ENCODE results near the gene CRK. TPM values are rescaled to one million over a fixed set of nuclear protein-coding genes. Genes with fewer than 3 reads are reported as not detected.
"Not testable (repeated sequence)": the region's sequence is repeated elsewhere in the genome, so short reads cannot be mapped to it uniquely, and the experiment has no call there.

Gene CRK
- polyA plus RNA-seq, 4 donors: 31.2 to 42.9 (median 41.0) TPM

DNA sequence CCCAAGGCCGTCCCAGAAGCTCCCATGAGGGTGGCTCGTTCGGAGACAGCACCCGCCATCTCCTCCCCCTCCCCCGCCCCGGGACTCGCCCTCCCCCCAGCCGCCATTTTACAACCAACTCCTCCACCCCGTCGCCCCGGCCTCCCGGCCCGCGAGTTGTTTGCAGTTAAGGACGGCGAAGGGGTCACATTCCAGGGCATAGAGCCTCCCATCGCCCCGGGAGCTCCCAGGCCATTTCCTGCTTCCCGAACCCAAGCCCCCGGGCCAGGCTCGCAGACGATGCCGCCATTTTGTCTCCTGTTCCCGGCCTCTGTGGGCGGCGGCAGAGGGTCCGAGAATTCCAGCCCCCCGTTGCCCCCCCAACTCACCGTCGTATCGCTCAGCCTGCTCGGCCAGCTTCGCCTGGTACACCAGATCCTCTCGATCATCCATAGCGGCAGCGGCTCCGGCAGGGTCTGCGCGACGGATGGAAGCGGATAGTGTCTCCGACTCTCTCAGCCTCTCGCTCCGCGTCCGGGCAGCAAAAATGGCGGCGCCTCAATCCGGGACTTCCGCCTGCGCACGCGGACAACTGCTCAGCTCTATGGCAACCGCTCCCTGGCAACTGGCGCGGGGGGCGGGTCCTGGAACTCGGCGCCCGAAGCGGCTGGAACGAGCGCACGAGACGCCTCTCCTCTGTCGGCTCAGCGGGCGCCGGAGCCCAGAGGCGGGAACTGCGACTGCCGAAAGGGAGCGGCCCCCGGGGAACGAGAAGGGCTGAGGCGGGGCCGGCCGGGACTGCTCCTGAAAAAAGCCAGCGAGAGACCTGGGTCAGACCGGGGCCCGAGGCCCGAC is 56.1 kb downstream of the CRK start, which contains the start of gene YWHAE:
Gene YWHAE, minus strand, starts transcription at position 544 of the 834 bp plus-strand sequence. Its CDS starts 112 bp downstream, at position 432.
- peak within 1 kb of the TSS; percentile 71 to 97 (median 85) for H3K27ac ChIP-seq (ENCODE audit: low read depth in 1 of 3, low read length in 2 of 3)
- no peaks in the 10 kb centered on the region for H3K27me3 ChIP-seq (ENCODE audit: control insufficient read depth in 3 of 3, insufficient read depth in 3 of 3, low read length in 3 of 3)
- H3K4me3 ChIP-seq (ENCODE audit: low read depth in 1 of 3, low read length in 3 of 3): peak within 1 kb of the TSS; percentile 65 to 98 (median 79)
- peaks cover 0 to 6% of the 10 kb centered on the region in 2 donors for H3K9me3 ChIP-seq (ENCODE audit: control insufficient read depth in 2 of 2, insufficient read depth in 1 of 2, low read depth in 1 of 2, low read length in 1 of 2)
- 0 to 1% (median 0%) methylated on average over 79 to 82 of the region's 82 CpGs for WGBS, 3 donors
- peaks cover 0 to 15% (median 7%) of the 10 kb centered on the region in 3 donors for H3K4me1 ChIP-seq (ENCODE audit: control insufficient read depth in 3 of 3, insufficient read depth in 2 of 3, low read depth in 1 of 3, low read length in 2 of 3)
- no peak for FAIRE-seq
- H3K36me3 ChIP-seq (ENCODE audit: control insufficient read depth in 3 of 3, insufficient read depth in 2 of 3, low read depth in 1 of 3, low read length in 3 of 3): peaks cover 0 to 12% (median 0%) of the 10 kb centered on the region in 3 donors
- DNase-seq: peak; percentile 95 to 99

DNA sequence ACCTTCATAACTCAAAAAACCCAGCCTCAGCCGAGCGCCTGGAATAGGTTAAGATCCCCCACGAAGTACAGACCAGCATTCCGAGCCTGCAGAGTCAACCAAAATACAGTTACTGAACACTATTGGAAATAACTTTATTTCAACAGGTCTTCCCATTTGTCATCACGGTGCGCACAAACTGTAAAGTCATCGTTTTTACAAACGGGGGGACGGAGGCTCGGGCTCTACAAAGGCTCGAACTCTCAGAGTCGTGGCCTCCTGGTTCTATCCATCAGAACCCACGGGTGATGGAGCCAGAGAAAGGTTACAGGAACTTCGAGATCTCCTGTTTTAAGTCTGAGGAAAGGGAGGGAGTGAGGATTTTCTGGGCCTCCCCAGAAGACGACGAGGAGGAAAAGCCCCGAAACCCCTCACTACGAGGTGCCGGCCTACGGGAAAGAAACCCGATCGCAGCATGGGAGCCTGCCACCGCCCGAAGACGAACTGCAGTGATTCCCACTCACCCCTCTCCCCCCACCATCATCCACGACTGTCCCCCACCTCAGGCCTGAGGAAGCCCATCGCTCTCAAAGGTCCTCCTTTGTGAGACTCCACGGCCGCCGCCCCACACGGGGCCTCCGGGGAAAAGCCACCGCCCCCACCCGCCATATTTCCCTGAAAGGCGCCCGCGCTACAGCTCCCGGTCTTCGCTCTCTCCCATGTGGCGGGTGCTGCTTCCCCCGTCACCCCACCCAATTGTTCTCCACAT is 56.9 kb downstream of the CRK start:
- DNase-seq (peak in 1 of 2 donors; percentile 35), FAIRE-seq (no peak)
- H3K36me3 ChIP-seq (ENCODE audit: control insufficient read depth in 3 of 3, insufficient read depth in 2 of 3, low read depth in 1 of 3, low read length in 3 of 3): peaks cover 0 to 20% (median 0%) of the 10 kb centered on the region in 3 donors
- peak overlapping the region; percentile 71 to 97 (median 85) for H3K27ac ChIP-seq (ENCODE audit: low read depth in 1 of 3, low read length in 2 of 3)
- H3K4me1 ChIP-seq (ENCODE audit: control insufficient read depth in 3 of 3, insufficient read depth in 2 of 3, low read depth in 1 of 3, low read length in 2 of 3): peaks cover 0 to 15% (median 7%) of the 10 kb centered on the region in 3 donors
- 0 to 1% (median 0%) methylated on average over 41 of the region's 41 CpGs for WGBS, 3 donors
- H3K9me3 ChIP-seq (ENCODE audit: control insufficient read depth in 2 of 2, insufficient read depth in 1 of 2, low read depth in 1 of 2, low read length in 1 of 2): peaks cover 0 to under 1% of the 10 kb centered on the region in 2 donors
- no peaks in the 10 kb centered on the region for H3K27me3 ChIP-seq (ENCODE audit: control insufficient read depth in 3 of 3, insufficient read depth in 3 of 3, low read length in 3 of 3)
- H3K4me3 ChIP-seq (ENCODE audit: low read depth in 1 of 3, low read length in 3 of 3): peak overlapping the region; percentile 65 to 98 (median 79)

DNA sequence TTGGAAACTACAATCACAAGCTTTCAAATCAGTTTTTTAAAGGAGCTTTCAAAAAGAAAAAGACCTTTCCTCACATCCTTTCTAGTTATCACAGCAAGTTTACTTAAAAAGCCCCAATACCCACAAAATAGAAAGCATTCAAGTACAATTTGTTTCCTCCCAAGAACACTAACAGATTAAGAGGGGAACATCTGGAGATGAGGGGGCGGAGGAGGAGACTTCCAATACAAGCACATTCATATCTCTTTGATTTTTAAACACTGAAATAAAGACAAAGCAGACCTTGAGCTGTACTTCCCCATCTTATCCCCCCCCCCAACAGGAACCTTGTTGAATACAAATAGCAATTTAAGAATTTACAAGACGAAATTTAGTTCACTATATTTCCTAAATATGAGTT is 58.0 kb downstream of the CRK start:
- no peaks in the 10 kb centered on the region for H3K27me3 ChIP-seq (ENCODE audit: control insufficient read depth in 3 of 3, insufficient read depth in 3 of 3, low read length in 3 of 3)
- peaks cover 0 to 24% (median 2%) of the 10 kb centered on the region in 3 donors for H3K36me3 ChIP-seq (ENCODE audit: control insufficient read depth in 3 of 3, insufficient read depth in 2 of 3, low read depth in 1 of 3, low read length in 3 of 3)
- peak overlapping the region in 1 of 3 donors; percentile 85 for H3K27ac ChIP-seq (ENCODE audit: low read depth in 1 of 3, low read length in 2 of 3)
- peaks cover 0 to 22% (median 12%) of the 10 kb centered on the region in 3 donors for H3K4me1 ChIP-seq (ENCODE audit: control insufficient read depth in 3 of 3, insufficient read depth in 2 of 3, low read depth in 1 of 3, low read length in 2 of 3)
- no peaks in the 10 kb centered on the region for H3K9me3 ChIP-seq (ENCODE audit: control insufficient read depth in 2 of 2, insufficient read depth in 1 of 2, low read depth in 1 of 2, low read length in 1 of 2)
- no peak for FAIRE-seq
- 3 to 13% (median 9%) methylated on average over 2 of the region's 2 CpGs for WGBS, 3 donors
- peak overlapping the region; percentile 65 to 98 (median 79) for H3K4me3 ChIP-seq (ENCODE audit: low read depth in 1 of 3, low read length in 3 of 3)
- DNase-seq: no peak

DNA sequence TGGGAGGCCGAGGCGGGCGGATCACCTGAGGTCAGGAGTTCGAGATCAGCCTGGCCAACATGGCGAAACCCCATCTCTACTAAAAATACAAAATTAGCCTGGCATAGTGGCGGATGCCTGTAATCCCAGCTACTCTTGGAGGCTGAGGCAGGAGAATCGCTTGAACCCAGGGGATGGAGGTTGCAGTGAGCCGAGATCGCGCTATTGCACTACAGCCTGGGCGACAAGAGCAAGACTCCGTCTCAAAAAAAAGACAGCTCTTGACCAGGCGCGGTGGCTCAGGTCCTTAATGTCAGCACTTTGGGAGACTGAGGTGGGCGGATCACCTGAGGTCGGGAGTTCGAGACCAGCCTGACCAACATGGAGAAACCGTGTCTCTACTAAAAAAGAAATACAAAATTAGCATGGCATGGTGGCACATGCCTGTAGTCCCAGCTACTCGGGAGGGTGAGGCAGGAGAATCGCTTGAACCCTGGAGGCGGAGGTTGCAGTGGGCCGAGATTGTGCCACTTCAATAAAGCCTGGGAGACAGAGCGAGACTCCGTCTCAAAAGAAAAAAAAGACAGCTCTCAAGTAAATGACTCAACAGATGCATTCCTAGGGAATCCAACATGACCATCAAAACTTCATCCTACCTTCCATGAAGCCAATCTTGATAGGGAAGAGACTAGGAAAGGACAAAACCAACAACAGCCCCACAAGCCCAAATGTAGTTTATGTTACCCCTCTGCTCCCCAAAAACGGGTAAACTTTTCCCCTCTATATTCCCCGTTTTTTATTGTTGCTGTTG is 60.0 kb downstream of the CRK start:
- Histone ChIP-seq H3K4me1 (ENCODE audit: control insufficient read depth in 3 of 3, insufficient read depth in 2 of 3, low read depth in 1 of 3, low read length in 2 of 3) (peaks cover 5 to 31% (median 24%) of the 10 kb centered on the region in 3 donors), H3K36me3 (ENCODE audit: control insufficient read depth in 3 of 3, insufficient read depth in 2 of 3, low read depth in 1 of 3, low read length in 3 of 3) (peaks cover 0 to 37% (median 2%) of the 10 kb centered on the region in 3 donors)
- H3K4me3 ChIP-seq (ENCODE audit: low read depth in 1 of 3, low read length in 3 of 3); DNase-seq; H3K27ac ChIP-seq (ENCODE audit: low read depth in 1 of 3, low read length in 2 of 3); FAIRE-seq; H3K27me3 ChIP-seq (ENCODE audit: control insufficient read depth in 3 of 3, insufficient read depth in 3 of 3, low read length in 3 of 3); H3K9me3 ChIP-seq (ENCODE audit: control insufficient read depth in 2 of 2, insufficient read depth in 1 of 2, low read depth in 1 of 2, low read length in 1 of 2): not testable (repeated sequence)
- WGBS, 3 donors: 89 to 95% (median 89%) methylated on average over 26 of the region's 26 CpGs

DNA sequence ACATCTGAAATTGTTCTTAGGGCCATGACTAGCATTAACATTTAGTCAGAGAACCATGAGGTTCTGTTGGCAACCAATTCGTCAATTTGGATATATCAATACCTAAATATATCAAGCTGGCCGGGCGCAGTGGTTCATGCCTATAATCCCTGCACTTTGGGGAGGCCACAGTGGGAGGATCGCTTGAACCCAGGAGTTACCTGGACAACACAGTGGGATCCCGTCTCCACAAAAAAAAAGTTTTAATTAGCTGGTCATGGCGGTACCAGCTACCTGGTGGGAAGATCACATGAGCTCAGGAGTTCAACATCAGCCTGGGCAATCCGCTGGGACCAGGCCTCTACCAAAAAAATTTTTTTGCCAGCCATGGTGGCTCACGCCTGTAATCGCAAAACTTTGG is 64.5 kb downstream of the CRK start:
- DNase-seq (no peak), FAIRE-seq (no peak)
- Histone ChIP-seq H3K36me3 (ENCODE audit: control insufficient read depth in 3 of 3, insufficient read depth in 2 of 3, low read depth in 1 of 3, low read length in 3 of 3) (peaks cover 0 to 44% (median 2%) of the 10 kb centered on the region in 3 donors), H3K4me1 (ENCODE audit: control insufficient read depth in 3 of 3, insufficient read depth in 2 of 3, low read depth in 1 of 3, low read length in 2 of 3) (peaks cover 11 to 30% (median 28%) of the 10 kb centered on the region in 3 donors), H3K4me3 (ENCODE audit: low read depth in 1 of 3, low read length in 3 of 3) (no peak overlapping the region), H3K27me3 (ENCODE audit: control insufficient read depth in 3 of 3, insufficient read depth in 3 of 3, low read length in 3 of 3) (no peaks in the 10 kb centered on the region), H3K27ac (ENCODE audit: low read depth in 1 of 3, low read length in 2 of 3) (no peak overlapping the region), H3K9me3 (ENCODE audit: control insufficient read depth in 2 of 2, insufficient read depth in 1 of 2, low read depth in 1 of 2, low read length in 1 of 2) (no peaks in the 10 kb centered on the region)
- 88 to 93% (median 91%) methylated on average over 9 of the region's 9 CpGs for WGBS, 3 donors

DNA sequence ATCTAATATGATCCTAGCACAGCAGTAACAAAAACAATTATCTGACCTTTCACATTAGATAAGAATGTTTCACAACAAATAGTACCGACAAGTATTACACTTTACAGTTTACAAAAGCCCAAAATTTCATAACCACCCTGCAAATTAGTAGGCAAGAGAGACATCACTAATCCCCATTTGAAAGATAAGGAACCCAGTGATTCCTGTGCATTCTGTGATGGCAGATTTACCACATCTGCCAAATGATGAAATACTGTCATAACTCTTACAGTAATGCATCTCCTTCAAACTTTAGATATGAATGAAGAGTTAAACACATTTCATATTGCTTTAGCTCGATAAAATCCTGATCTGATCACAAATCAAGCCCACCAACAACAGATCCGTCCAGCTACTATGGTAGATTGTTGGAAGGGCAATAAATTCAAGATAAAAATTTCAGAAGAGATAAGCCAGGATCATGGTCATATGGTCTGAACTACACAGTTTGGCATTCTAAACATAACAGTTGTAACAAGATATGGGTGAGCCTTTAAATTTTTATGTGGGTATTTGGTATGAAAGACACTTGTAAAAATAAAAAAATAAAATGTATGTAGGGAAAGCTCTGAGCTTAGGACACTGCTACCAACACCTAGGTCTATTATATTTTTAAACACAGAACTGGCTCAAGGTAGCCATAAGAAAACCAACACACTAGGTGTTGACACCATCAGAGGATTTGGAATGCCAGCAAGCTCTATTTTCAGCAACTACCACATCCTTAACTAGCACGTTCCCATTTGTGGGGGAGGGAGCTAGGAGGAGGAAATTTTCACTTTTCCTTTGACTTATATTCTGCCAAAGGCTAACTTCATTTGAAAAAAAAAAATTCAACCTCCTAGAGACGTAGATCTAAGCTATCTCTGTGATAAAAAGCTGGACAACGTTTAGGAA is 65.3 kb downstream of the CRK start:
- no peaks in the 10 kb centered on the region for H3K9me3 ChIP-seq (ENCODE audit: control insufficient read depth in 2 of 2, insufficient read depth in 1 of 2, low read depth in 1 of 2, low read length in 1 of 2)
- H3K4me3 ChIP-seq (ENCODE audit: low read depth in 1 of 3, low read length in 3 of 3): no peak overlapping the region
- H3K4me1 ChIP-seq (ENCODE audit: control insufficient read depth in 3 of 3, insufficient read depth in 2 of 3, low read depth in 1 of 3, low read length in 2 of 3): peaks cover 11 to 31% (median 28%) of the 10 kb centered on the region in 3 donors
- H3K36me3 ChIP-seq (ENCODE audit: control insufficient read depth in 3 of 3, insufficient read depth in 2 of 3, low read depth in 1 of 3, low read length in 3 of 3): peaks cover 0 to 42% (median 2%) of the 10 kb centered on the region in 3 donors
- H3K27ac ChIP-seq (ENCODE audit: low read depth in 1 of 3, low read length in 2 of 3): no peak overlapping the region
- 6 to 19% (median 13%) methylated on average over 6 of the region's 6 CpGs for WGBS, 3 donors
- no peaks in the 10 kb centered on the region for H3K27me3 ChIP-seq (ENCODE audit: control insufficient read depth in 3 of 3, insufficient read depth in 3 of 3, low read length in 3 of 3)
- DNase-seq (peak in 1 of 2 donors; percentile 24), FAIRE-seq (no peak)

DNA sequence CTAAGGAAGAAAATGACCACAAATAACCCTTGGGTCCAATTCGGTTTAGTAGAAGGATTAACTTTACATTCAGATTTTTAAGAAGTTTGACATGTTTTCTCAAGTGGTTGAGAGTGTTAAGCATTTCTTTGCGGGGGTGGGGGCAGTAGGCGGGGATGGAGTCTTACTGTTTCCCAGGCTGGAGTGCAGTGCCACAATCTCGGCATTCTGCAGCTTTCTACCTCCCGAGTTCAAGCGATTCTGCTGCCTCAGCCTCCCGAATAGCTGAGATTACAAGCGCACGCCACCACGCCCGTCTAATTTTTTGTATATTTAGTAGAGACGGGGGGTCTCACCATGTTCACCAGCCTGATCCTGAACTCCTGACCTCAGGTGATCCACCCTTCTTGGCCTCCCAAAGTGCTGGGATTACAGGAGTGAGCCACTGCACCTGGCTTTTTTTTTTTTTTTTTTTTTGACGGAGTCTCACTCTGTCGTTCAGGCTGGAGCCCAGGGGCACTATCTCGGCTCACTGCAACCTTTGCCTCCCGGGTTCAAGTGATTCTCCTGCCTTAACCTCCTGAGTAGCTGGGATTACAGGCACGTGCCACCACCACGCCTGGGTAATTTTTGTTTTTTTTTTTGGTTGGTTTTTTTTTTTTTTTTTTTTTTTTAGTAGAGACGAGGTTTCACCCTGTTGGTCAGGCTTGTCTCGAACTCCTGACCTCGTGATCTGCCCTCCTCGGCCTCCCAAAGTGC is 68.4 kb downstream of the CRK start:
- DNase-seq: peak in 1 of 2 donors; percentile 43
- not testable (repeated sequence) for H3K9me3 ChIP-seq (ENCODE audit: control insufficient read depth in 2 of 2, insufficient read depth in 1 of 2, low read depth in 1 of 2, low read length in 1 of 2); H3K27me3 ChIP-seq (ENCODE audit: control insufficient read depth in 3 of 3, insufficient read depth in 3 of 3, low read length in 3 of 3); H3K4me3 ChIP-seq (ENCODE audit: low read depth in 1 of 3, low read length in 3 of 3); FAIRE-seq
- H3K4me1 ChIP-seq (ENCODE audit: control insufficient read depth in 3 of 3, insufficient read depth in 2 of 3, low read depth in 1 of 3, low read length in 2 of 3): peaks cover 12 to 26% (median 20%) of the 10 kb centered on the region in 3 donors
- H3K36me3 ChIP-seq (ENCODE audit: control insufficient read depth in 3 of 3, insufficient read depth in 2 of 3, low read depth in 1 of 3, low read length in 3 of 3): peaks cover 0 to 46% (median 0%) of the 10 kb centered on the region in 3 donors
- WGBS, 3 donors: 40 to 59% (median 48%) methylated on average over 21 to 22 of the region's 22 CpGs
- H3K27ac ChIP-seq (ENCODE audit: low read depth in 1 of 3, low read length in 2 of 3): peak overlapping the region in 1 of 3 donors; percentile 10
